PC-3 (cell line): ENCODE measurements around the gene TOX4. TPM values are rescaled to one million over a fixed set of nuclear protein-coding genes. Genes with fewer than 3 reads are reported as not detected.

Experiments
- ATAC-seq: fragments of 200-7000 bp; cut with Tn5 transposase; 2 replicates; pipeline ENCODE4 v1.9.1; 2020; ENCODE audit warnings: mild to moderate bottlenecking, moderate library complexity
- BruUV-seq: library from RNA; stranded (reverse); fragments of 400-500 nt; replicated peaks from 2 replicates; lab custom pipeline; 2021; lab: Mats Ljungman, UMichigan
- CTCF ChIA-PET: fragments of 300-600 bp; sonication (Branson Sonifier 250); formaldehyde crosslinking; loops from one replicate; lab custom pipeline; 2022; ENCODE audit warnings: antibody characterized with exemption; lab: Charles Lee
- POLR2A ChIA-PET: fragments of 300-600 bp; sonication (Branson Sonifier 250); formaldehyde crosslinking; loops from one replicate; lab custom pipeline; 2022; ENCODE audit warnings: antibody characterized with exemption; ENCODE audit not compliant: unreplicated experiment; lab: Charles Lee
- DNase-seq: peaks from one replicate; pipeline ENCODE4 v3.0.0-alpha.2; 2015
- H2AFZ ChIP-seq: fragments of 300-600 bp; sonication (generic); 2 replicates; pipeline ENCODE4 v1.6.0; 2016; ENCODE audit warnings: antibody characterized with exemption, low read length
- H3F3A ChIP-seq: fragments of 300-600 bp; sonication (generic); one replicate; pipeline ENCODE4 v1.6.0; 2017; ENCODE audit warnings: antibody characterized with exemption, low read length, control low read depth, mild to moderate bottlenecking; ENCODE audit not compliant: unreplicated experiment
- H3K27ac ChIP-seq: fragments of 300-600 bp; sonication (generic); 2 replicates; pipeline ENCODE4 v1.5.1; 2016; ENCODE audit warnings: mild to moderate bottlenecking, low read length
- H3K27me3 ChIP-seq: fragments of 300-600 bp; sonication (generic); 2 replicates; pipeline ENCODE4 v1.6.1; 2016; ENCODE audit warnings: low read length, mixed read lengths
- H3K36me3 ChIP-seq: fragments of 300-600 bp; sonication (generic); 2 replicates; pipeline ENCODE4 v1.6.1; 2016; ENCODE audit warnings: low read depth, mixed run types, low read length, mixed read lengths
- H3K4me1 ChIP-seq: fragments of 300-600 bp; sonication (generic); 2 replicates; pipeline ENCODE4 v1.5.1; 2016; ENCODE audit warnings: low read length; ENCODE audit not compliant: insufficient read depth
- H3K4me2 ChIP-seq: fragments of 300-600 bp; sonication (generic); 2 replicates; pipeline ENCODE4 v1.6.0; 2016; ENCODE audit warnings: low read length
- H3K4me3 ChIP-seq: fragments of 300-600 bp; sonication (generic); 2 replicates; pipeline ENCODE4 v1.5.1; 2016; ENCODE audit warnings: mild to moderate bottlenecking, low read length, mixed read lengths
- H3K79me2 ChIP-seq: fragments of 300-600 bp; sonication (generic); 2 replicates; pipeline ENCODE4 v1.6.1; 2017; ENCODE audit warnings: low read length, mixed read lengths
- H3K9ac ChIP-seq: fragments of 300-600 bp; sonication (generic); 2 replicates; pipeline ENCODE4 v1.6.0; 2016; ENCODE audit warnings: mild to moderate bottlenecking, low read length
- H3K9me2 ChIP-seq: fragments of 300-600 bp; sonication (generic); replicated peaks from 2 replicates; pipeline ENCODE4 v1.6.1; 2016; ENCODE audit warnings: mixed run types, low read length, mixed read lengths
- H3K9me3 ChIP-seq: fragments of 300-600 bp; sonication (generic); 2 replicates; pipeline ENCODE4 v1.6.1; 2016; ENCODE audit warnings: low read length, mixed read lengths
- H4K20me1 ChIP-seq: fragments of 300-600 bp; sonication (generic); 2 replicates; pipeline ENCODE4 v1.6.1; 2016; ENCODE audit warnings: low read length, mixed read lengths
- CTCF ChIP-seq: fragments of 300-600 bp; sonication (generic); conservative IDR thresholded peaks from 2 replicates; pipeline ENCODE4 v1.5.1; 2017; ENCODE audit warnings: antibody characterized with exemption, low read depth, mild to moderate bottlenecking, low read length
- EZH2 ChIP-seq: fragments of 300-600 bp; sonication (generic); IDR thresholded peaks from one replicate; pipeline ENCODE4 v1.6.1; 2017; ENCODE audit warnings: antibody characterized with exemption, mild to moderate bottlenecking, low read length; ENCODE audit not compliant: unreplicated experiment
- EZH2phosphoT487 ChIP-seq: fragments of 300-600 bp; sonication (generic); IDR thresholded peaks from 2 replicates; pipeline ENCODE4 v1.6.1; 2018; ENCODE audit warnings: mild to moderate bottlenecking, antibody characterized with exemption, low read length, borderline replicate concordance
- intact Hi-C: fragments of 100-400 bp; cut with micrococcal nuclease; formaldehyde crosslinking; loops from 2 replicates; pipeline ENCODE4 v1.9.0; 2023
- total RNA-seq: library from RNA; depleted of rRNA; stranded (reverse); fragments of >200 nt; gene quantifications from 2 replicates; pipeline ENCODE4 v1.2.3, GENCODE V29; 2014

Gene TOX4
- total RNA-seq, 1 experiment from 2014 or later = 26.7 TPM

DNA sequence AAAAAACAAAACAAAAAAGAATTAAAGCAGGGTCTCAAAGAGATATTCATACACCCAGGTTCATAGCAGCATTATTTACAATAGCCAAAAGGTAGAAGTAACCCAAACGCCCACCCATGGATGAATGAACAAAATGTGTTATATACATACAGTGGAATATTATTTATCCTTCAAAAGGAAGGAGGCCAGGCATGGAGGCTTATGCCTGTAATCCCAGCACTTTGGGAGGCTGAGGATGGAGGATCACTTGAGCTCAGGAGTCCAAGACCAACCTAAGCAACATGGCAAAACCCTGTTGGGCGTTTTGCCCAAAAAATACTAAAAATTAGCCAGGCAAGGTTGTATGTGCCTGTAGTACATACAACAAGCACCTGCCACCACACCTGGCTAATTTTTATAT lies 29.6 kb downstream of the TOX4 start:
- H3K4me1 ChIP-seq = peaks cover 13% of the 10 kb centered on the region
- H4K20me1 ChIP-seq = no peaks in the 10 kb centered on the region
- no TSS peak for BruUV-seq
- no peaks in the 10 kb centered on the region for H3K9me3 ChIP-seq
- DNase-seq (no peak), ATAC-seq (no peak)
- no peak overlapping the region for H3K4me3 ChIP-seq
- H3K9ac ChIP-seq = no peak overlapping the region
- no peaks in the 10 kb centered on the region for H3F3A ChIP-seq
- H3K27me3 ChIP-seq = no peaks in the 10 kb centered on the region
- no peak overlapping the region for H3K27ac ChIP-seq
- H3K79me2 ChIP-seq = peaks cover 64% of the 10 kb centered on the region
- CTCF ChIA-PET = no interaction called here
- TF ChIP-seq EZH2phosphoT487 (no peak), EZH2 (no peak), CTCF (no peak)
- intact Hi-C loops = no loop called here
- no peak overlapping the region for H2AFZ ChIP-seq
- no peak overlapping the region for H3K4me2 ChIP-seq
- POLR2A ChIA-PET = no interaction called here
- H3K36me3 ChIP-seq = peaks cover 26% of the 10 kb centered on the region
- H3K9me2 ChIP-seq = no peaks in the 10 kb centered on the region

- POLR2A ChIA-PET = no interaction called here
Measured at GRCh38 chr14:21509432-21510143, 32.6 kb downstream of the TOX4 start.

More at GRCh38 chr14:21509432-21510143, 32.6 kb downstream of the TOX4 start:
- Histone ChIP-seq H3K4me2 (peak overlapping the region; percentile 95), H3K4me1 (peaks cover 18% of the 10 kb centered on the region), H3K9me2 (no peaks in the 10 kb centered on the region), H4K20me1 (no peaks in the 10 kb centered on the region), H3K79me2 (peaks cover 58% of the 10 kb centered on the region), H3K27me3 (no peaks in the 10 kb centered on the region), H2AFZ (no peak overlapping the region), H3K4me3 (peak overlapping the region; percentile 96), H3K9ac (peak overlapping the region; percentile 97), H3K9me3 (no peaks in the 10 kb centered on the region), H3K27ac (no peak overlapping the region), H3F3A (peaks cover 5% of the 10 kb centered on the region), H3K36me3 (peaks cover 7% of the 10 kb centered on the region)
- CTCF ChIA-PET = no interaction called here
- DNase-seq (no peak), ATAC-seq (no peak)
- TF ChIP-seq EZH2phosphoT487 (no peak), CTCF (no peak), EZH2 (no peak)
- no TSS peak for BruUV-seq
- intact Hi-C loops = loop anchor here (5.0 kb wide), 1 partner anchor 48 kb away; no protein-coding TSS in a partner anchor
